ENCODE results near the gene TAS2R14.

DNA sequence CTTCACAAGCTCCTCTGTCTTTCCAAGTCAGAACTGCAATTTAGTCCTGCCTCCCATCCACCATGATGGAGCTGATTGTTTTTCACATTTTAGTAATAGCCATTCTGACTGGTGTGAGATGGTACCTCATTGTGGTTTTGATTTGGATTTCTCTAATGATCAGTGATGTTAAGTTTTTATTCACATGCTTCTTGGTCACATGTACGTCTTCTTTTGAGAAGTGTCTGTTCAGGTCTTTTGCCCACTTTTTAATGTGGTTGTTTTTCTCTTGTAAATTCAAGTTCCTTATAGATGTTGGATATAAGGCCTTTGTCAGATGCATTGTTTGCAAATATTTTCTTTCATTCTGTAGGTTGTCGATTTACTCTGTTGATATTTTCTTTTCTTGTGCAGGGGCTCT, 4.1 kb upstream of the TAS2R14 start:
- TF ChIP-seq, protein P1, sequence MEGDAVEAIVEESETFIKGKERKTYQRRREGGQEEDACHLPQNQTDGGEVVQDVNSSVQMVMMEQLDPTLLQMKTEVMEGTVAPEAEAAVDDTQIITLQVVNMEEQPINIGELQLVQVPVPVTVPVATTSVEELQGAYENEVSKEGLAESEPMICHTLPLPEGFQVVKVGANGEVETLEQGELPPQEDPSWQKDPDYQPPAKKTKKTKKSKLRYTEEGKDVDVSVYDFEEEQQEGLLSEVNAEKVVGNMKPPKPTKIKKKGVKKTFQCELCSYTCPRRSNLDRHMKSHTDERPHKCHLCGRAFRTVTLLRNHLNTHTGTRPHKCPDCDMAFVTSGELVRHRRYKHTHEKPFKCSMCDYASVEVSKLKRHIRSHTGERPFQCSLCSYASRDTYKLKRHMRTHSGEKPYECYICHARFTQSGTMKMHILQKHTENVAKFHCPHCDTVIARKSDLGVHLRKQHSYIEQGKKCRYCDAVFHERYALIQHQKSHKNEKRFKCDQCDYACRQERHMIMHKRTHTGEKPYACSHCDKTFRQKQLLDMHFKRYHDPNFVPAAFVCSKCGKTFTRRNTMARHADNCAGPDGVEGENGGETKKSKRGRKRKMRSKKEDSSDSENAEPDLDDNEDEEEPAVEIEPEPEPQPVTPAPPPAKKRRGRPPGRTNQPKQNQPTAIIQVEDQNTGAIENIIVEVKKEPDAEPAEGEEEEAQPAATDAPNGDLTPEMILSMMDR (IDR thresholded peaks at IDR 0.05; ENCODE audit: insufficient read depth, low read depth, low read length), result no peak
- no peak for TF ChIP-seq EZH2 (IDR thresholded peaks at IDR 0.05; ENCODE audit: insufficient read depth, low read length)
